Breast epithelium (tissue), 3 donors: ENCODE measurements around the gene RALGPS1.

Experiments
- POLR2A ChIP-seq: fragments of 450-650 bp; IDR thresholded peaks from one replicate; pipeline ENCODE4 v1.6.1; 2016; ENCODE audit warnings: antibody characterized with exemption, mild to moderate bottlenecking, moderate library complexity
- POLR2AphosphoS5 ChIP-seq, 3 donors: sonication (generic); formaldehyde crosslinking; IDR thresholded peaks; one replicate each; pipeline ENCODE4 v1.6.1; 2017; ENCODE audit warnings: antibody characterized with exemption in 3 of 3
- TF ChIP-seq, protein P1 (sequence below), 3 donors: fragments of 450-650 bp; IDR thresholded peaks; one replicate each; pipeline ENCODE4 v1.5.1; 2016 to 2017; ENCODE audit warnings: antibody characterized with exemption in 3 of 3, mild to moderate bottlenecking in 3 of 3, moderate library complexity in 3 of 3

DNA sequence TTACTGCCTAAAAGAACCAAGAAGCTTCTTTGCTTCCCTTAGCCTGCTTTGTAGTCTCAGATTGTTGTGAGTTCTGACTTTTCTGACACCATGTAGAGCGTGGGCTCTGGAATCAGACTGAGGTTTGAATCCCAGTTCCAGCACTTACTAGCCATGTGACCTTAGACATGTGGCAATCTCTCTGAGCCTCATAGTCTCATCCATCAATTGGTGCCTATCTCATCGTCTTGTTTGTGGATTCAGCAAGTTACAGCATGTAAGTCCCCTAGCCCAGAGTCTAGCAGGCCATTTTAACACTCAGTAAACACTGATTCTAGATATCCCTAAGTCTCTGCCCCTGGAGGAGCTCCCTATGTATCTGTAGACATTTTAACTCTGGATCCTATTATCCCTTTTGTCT lies 113.1 kb downstream of the RALGPS1 start:
- TF ChIP-seq, protein P1, sequence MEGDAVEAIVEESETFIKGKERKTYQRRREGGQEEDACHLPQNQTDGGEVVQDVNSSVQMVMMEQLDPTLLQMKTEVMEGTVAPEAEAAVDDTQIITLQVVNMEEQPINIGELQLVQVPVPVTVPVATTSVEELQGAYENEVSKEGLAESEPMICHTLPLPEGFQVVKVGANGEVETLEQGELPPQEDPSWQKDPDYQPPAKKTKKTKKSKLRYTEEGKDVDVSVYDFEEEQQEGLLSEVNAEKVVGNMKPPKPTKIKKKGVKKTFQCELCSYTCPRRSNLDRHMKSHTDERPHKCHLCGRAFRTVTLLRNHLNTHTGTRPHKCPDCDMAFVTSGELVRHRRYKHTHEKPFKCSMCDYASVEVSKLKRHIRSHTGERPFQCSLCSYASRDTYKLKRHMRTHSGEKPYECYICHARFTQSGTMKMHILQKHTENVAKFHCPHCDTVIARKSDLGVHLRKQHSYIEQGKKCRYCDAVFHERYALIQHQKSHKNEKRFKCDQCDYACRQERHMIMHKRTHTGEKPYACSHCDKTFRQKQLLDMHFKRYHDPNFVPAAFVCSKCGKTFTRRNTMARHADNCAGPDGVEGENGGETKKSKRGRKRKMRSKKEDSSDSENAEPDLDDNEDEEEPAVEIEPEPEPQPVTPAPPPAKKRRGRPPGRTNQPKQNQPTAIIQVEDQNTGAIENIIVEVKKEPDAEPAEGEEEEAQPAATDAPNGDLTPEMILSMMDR (IDR thresholded peaks at IDR 0.05), result no peak
- no peak for TF ChIP-seq POLR2A
- TF ChIP-seq POLR2AphosphoS5 (IDR thresholded peaks at IDR 0.05), result no peak
